GM12874 (cell line): ENCODE data around the gene STK17A.

Experiments used
- TF ChIP-seq, protein P1 (sequence below): IDR thresholded peaks from 2 replicates; pipeline ENCODE4 v1.5.1; 2011; ENCODE audit warnings: low read depth, mild to moderate bottlenecking, control low read depth, low read length, moderate library complexity; ENCODE audit not compliant: insufficient read depth

The STK17A gene

DNA sequence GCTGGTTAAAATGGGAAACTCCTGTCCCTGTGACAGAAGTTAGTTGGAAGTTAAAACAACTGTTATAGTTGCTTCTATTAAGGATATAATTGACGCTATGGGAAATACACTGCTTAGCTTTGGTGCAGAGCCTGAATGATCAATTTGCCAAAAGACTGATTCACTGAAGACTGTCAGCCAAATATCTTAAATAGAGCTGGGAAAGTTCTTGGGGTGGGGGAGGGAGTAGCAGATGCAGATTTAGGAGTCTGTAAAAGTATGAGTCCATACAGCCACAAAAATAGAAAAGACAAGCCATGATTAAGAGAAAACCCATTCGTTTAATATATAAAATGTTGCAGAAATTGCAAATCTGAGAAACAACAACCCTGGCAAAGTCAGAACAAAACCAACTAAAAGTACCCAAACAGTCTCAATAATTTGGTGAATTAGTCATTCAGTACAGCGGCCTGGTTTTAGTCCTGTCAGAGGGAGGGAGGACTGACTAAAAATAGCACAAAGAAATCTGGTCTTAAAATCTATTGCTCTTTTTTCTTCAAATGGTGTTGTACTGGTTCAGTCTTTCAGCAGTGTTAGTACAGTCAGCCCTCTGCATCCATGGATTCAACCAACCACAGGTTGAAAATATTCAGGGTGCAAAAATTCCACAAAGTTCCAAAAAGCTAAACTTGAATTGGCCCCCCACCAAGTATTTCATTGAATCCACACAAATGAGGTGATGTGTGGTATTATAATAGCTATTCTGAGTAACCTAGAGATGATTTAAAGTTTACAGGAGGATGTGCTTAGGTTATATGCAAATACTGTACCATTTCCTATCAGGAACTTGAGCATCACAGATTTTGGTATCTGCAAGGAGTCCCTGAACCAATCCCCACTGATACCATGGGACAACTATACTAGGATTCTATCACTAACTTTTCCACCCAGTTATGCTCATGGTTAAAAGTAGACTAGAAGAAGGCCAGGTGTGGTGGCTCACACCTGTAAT is 30.0 kb downstream of the STK17A start:
- TF ChIP-seq, protein P1, sequence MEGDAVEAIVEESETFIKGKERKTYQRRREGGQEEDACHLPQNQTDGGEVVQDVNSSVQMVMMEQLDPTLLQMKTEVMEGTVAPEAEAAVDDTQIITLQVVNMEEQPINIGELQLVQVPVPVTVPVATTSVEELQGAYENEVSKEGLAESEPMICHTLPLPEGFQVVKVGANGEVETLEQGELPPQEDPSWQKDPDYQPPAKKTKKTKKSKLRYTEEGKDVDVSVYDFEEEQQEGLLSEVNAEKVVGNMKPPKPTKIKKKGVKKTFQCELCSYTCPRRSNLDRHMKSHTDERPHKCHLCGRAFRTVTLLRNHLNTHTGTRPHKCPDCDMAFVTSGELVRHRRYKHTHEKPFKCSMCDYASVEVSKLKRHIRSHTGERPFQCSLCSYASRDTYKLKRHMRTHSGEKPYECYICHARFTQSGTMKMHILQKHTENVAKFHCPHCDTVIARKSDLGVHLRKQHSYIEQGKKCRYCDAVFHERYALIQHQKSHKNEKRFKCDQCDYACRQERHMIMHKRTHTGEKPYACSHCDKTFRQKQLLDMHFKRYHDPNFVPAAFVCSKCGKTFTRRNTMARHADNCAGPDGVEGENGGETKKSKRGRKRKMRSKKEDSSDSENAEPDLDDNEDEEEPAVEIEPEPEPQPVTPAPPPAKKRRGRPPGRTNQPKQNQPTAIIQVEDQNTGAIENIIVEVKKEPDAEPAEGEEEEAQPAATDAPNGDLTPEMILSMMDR, result no peak

DNA sequence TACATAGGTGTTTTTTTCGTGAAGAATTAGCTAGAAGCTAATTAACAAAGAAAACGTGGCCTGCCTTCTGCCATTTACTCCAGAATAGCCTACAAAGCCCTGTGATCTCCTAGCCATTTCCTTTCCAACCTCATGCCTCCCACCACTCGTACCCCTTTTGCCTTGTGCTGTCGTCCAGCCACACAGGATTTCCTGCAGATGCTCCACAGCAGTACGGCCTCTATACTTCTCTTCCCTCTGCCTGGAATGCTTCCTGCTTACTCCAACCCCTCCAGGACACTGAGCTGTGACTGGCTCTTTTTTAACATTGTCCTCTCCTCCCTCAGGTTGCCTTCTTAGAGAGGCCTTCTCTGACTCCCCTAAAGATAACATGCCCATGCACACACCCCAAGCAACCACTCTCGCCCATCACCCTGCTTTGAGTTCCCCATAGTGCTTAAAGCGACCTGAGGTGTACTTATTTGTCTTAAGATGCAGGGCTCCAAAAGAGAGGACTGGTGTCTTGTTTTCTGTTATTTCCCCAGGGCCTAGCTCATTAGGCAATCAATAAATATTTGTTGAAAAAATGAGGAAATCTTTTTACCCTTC is 32.7 kb downstream of the STK17A start:
- TF ChIP-seq, protein P1, result no peak

DNA sequence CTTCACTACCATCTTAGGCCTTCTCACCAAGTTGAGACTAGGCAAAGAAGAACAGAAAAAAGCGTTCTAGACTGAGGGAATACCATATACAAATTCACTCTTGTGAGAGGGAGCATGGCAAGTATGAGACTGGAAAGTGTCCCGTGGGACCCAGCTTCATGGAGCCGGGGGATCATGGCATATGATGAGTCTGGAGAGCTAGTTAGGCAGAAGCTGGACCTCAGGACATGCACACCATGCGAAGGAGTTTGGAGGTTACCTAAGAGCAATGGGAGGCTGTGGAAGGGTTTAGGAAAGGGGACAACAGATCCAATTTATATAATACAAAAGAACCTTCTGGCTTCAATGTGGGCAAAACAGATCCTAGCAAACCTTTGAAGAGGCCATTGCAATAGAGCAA is 34.1 kb downstream of the STK17A start:
- TF ChIP-seq, protein P1, result no peak

DNA sequence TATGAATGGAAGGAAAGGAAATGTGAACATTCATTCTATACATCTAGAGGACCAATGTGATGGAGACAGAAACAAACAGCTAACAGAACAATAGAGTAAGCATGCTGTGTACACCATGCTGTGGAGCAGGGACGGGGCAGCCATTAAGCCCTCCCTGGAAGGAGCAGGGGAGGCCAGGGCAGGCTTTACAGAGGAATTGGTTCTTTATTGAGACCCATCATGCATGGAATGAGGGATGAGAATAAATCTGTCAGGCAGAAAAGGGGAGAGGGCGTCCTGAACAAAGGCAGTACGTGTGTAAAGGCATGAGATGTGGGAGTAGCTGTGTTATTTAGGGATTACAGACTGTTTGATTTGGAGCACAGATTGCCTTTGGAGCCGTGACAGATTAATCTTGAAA is 35.2 kb downstream of the STK17A start:
- TF ChIP-seq, protein P1, result no peak

DNA sequence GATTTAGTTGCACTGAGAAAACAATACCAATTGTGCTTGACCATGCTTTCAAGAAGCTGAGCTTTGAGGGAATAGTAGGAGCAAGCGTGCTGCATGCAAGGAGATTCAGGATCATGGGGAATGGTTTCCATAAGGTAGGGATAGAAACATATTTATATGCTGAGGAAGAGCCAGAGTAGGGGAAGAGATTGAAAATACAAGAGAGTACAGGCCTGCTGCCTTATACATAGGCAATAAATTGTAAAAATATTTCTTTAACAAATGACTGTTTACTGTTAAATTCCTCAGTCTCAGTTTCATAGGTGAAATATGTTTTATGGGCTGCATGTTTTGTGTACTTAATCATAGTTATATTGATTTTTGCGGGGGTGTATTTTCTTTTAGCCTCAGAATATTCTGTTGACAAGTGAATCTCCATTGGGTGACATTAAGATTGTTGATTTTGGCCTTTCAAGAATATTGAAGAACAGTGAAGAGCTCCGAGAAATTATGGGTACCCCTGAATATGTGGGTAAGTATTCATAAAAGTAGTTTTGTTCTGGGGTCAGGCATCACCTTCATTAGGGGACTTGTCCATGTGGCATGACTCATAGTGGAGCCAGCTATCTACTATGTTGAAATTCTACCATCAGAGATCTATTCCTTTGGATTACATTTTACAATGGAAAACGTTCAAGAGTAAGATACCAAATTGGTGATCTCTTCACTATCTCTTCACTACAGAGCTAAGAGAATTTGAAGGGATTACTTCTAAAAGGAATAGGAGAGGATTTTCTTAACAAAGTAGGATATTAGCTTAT is 36.5 kb downstream of the STK17A start:
- TF ChIP-seq, protein P1, result no peak

DNA sequence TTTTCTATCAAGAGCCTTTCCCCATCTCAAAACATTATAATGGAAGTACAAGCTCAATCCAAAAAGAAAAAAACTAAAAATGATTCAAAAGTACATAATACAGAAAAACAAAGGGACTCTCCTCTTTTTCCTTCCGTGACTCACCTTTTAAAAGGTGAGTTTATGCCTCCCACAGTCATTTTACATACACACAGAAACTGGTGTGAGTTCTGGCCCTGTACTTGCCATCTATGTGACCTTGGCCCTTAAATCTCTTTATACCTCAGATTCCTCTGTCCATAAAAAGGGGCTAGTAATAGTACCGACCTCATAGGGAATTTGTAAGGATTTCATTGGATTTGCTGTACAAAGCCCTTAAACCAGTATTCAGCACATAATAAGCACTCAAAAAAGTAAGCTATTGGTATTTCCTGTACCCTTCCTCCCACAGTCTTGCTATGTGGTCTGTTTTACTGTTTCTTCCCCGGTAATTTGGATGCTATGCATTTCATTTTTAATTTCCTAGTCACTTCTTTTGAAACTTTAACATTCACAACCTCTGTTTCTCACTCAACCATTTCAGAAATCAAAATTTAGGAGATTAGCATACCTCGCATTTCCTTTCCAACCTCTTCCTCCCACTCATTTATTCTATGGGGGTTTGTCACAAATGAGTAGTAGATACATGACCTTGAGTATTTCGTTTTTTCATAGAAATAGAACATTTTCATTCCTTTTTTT is 39.0 kb downstream of the STK17A start:
- TF ChIP-seq, protein P1, result no peak

DNA sequence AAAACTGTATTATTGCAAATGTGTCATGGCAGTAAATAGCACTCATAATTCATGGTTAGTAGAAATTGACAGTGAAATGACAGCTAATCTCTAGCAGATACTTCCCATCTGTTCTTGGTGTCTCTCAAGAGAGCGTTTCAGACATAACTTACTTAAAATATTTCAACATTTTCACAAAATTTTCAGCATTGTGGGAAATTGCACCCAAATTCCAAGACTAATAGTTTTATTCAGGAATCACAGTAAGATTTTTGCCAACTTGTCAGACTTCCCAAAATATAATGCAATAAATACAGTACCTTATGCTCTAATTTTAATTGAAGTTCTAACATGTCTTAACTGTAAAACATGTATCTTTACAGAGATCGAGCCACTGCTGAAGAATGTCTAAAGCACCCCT is 41.2 kb downstream of the STK17A start:
- TF ChIP-seq, protein P1, result no peak
